BLaER1 treated with 17β-estradiol and CSF1 and Interleukin-3, amounts not matched to agents 10 nM and 100 nM (cell line): Measurements from ENCODE around the gene ELOVL1.
A peak's percentile ranks its signal among the peaks of the same experiment; 100 is the strongest.

Source experiments
- H3K27ac ChIP-seq, 11 experiments: shearing (Covaris generic); formaldehyde crosslinking; 2 replicates each; pipeline ENCODE4 v1.8.1; 2022
- H3K27me3 ChIP-seq, 11 experiments: shearing (Covaris generic); formaldehyde crosslinking; 2 replicates each; pipeline ENCODE4 v1.8.1; 2022
- H3K36me3 ChIP-seq, 11 experiments: shearing (Covaris generic); formaldehyde crosslinking; 2 replicates each; pipeline ENCODE4 v1.8.1; 2022
- H3K4me1 ChIP-seq, 10 experiments: shearing (Covaris generic); formaldehyde crosslinking; 2 replicates each; pipeline ENCODE4 v1.8.1; 2022
- H3K4me2 ChIP-seq, 11 experiments: shearing (Covaris generic); formaldehyde crosslinking; 2 replicates each; pipeline ENCODE4 v1.8.1; 2022
- H3K4me3 ChIP-seq, 10 experiments: shearing (Covaris generic); formaldehyde crosslinking; 2 replicates each; pipeline ENCODE4 v1.8.1; 2022
- H3K9ac ChIP-seq, 11 experiments: shearing (Covaris generic); formaldehyde crosslinking; 2 replicates each; pipeline ENCODE4 v1.8.1; 2022
- H3K9me3 ChIP-seq, 11 experiments: shearing (Covaris generic); formaldehyde crosslinking; replicated peaks in 1 of 11; 2 replicates each; pipeline ENCODE4 v1.8.1; 2022
- H4K20me1 ChIP-seq, 11 experiments: shearing (Covaris generic); formaldehyde crosslinking; 2 replicates each; pipeline ENCODE4 v1.8.1; 2022
- Cebpa-rat ChIP-seq, 11 experiments: shearing (Covaris generic); IDR thresholded peaks; 2 replicates each; pipeline ENCODE4 v1.8.1; 2022

ELOVL1 gene

GRCh38 chr1:43357251-43357650 lies 10.6 kb downstream of the ELOVL1 start:
- H3K9me3 ChIP-seq: no peaks in the 10 kb centered on the region
- H3K27me3 ChIP-seq: no peaks in the 10 kb centered on the region
- peaks cover 50 to 59% (median 53%) of the 10 kb centered on the region in 10 experiments for H3K4me1 ChIP-seq
- H3K9ac ChIP-seq: peak overlapping the region in 3 of 11 experiments; percentile 86 to 92 (median 90); a peak in 4 of 22 replicates
- peaks cover 8 to 35% (median 24%) of the 10 kb centered on the region in 11 experiments; a peak in 20 of 22 replicates for H4K20me1 ChIP-seq
- peak overlapping the region in 5 of 10 experiments; percentile 65 to 90 (median 71); a peak in 7 of 20 replicates for H3K4me3 ChIP-seq
- H3K4me2 ChIP-seq: peak overlapping the region; percentile 71 to 96 (median 91); a peak in 21 of 22 replicates
- H3K27ac ChIP-seq: peak overlapping the region in 2 of 11 experiments; percentile 80 to 93; a peak in 3 of 22 replicates
- H3K36me3 ChIP-seq: peaks cover 23 to 29% (median 27%) of the 10 kb centered on the region in 11 experiments
- TF ChIP-seq Cebpa-rat (IDR thresholded peaks at IDR 0.05): no peak

- H3K9ac ChIP-seq: no peak overlapping the region
- H3K4me3 ChIP-seq: no peak overlapping the region
- H3K27me3 ChIP-seq: no peaks in the 10 kb centered on the region
- H3K36me3 ChIP-seq: peaks cover 0 to 5% (median 3%) of the 10 kb centered on the region in 11 experiments; a peak in 14 of 22 replicates
- H3K4me1 ChIP-seq: peaks cover 34 to 47% (median 38%) of the 10 kb centered on the region in 10 experiments
- peaks cover 2 to 11% (median 7%) of the 10 kb centered on the region in 11 experiments; a peak in 20 of 22 replicates for H4K20me1 ChIP-seq
- no peak overlapping the region for H3K27ac ChIP-seq
- no peaks in the 10 kb centered on the region for H3K9me3 ChIP-seq
- no peak overlapping the region for H3K4me2 ChIP-seq
- no peak for TF ChIP-seq Cebpa-rat (IDR thresholded peaks at IDR 0.05)
These were observed 12.9 kb downstream of the ELOVL1 start for GRCh38 chr1:43354936-43355335.

GRCh38 chr1:43354471-43354870 lies 13.3 kb downstream of the ELOVL1 start:
- no peak overlapping the region for H3K9ac ChIP-seq
- H3K9me3 ChIP-seq: no peaks in the 10 kb centered on the region
- peaks cover 0 to under 1% (median 0%) of the 10 kb centered on the region in 11 experiments; a peak in 2 of 22 replicates for H3K36me3 ChIP-seq
- H3K27ac ChIP-seq: no peak overlapping the region
- no peaks in the 10 kb centered on the region for H3K27me3 ChIP-seq
- H4K20me1 ChIP-seq: peaks cover 0 to 7% (median 2%) of the 10 kb centered on the region in 11 experiments; a peak in 10 of 22 replicates
- peaks cover 34 to 47% (median 37%) of the 10 kb centered on the region in 10 experiments for H3K4me1 ChIP-seq
- H3K4me3 ChIP-seq: no peak overlapping the region
- H3K4me2 ChIP-seq: no peak overlapping the region
- no peak for TF ChIP-seq Cebpa-rat (IDR thresholded peaks at IDR 0.05)

DNA sequence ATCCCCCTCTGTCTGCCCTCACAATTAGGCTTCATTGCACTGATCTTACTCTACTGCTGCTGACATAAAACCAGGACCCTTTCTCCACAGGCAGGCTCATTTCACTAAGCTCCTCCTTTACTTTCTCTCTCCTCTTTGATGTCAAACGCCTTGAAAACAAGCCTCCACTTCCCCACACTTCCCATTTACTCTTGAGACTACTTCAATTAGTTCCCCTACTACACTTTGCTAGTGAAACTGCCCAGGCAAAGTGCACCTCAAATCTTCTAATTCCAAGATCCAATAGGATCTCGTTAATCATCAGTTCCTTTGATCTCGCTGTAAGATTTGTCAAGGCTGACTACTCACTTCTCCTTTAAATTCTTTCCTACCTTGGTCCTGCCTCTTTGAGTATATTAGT lies 14.9 kb downstream of the ELOVL1 start:
- no peak overlapping the region for H3K4me3 ChIP-seq
- no peaks in the 10 kb centered on the region for H3K9me3 ChIP-seq
- H3K27ac ChIP-seq: no peak overlapping the region
- H3K36me3 ChIP-seq: no peaks in the 10 kb centered on the region
- H4K20me1 ChIP-seq: no peaks in the 10 kb centered on the region
- no peak overlapping the region for H3K9ac ChIP-seq
- no peaks in the 10 kb centered on the region for H3K27me3 ChIP-seq
- peak overlapping the region in 7 of 11 experiments; percentile 7 to 64 (median 14); a peak in 9 of 22 replicates for H3K4me2 ChIP-seq
- H3K4me1 ChIP-seq: peaks cover 29 to 52% (median 39%) of the 10 kb centered on the region in 10 experiments
- TF ChIP-seq Cebpa-rat (IDR thresholded peaks at IDR 0.05): no peak

GRCh38 chr1:43352351-43352705 lies 15.5 kb downstream of the ELOVL1 start:
- Histone ChIP-seq H3K36me3 (no peaks in the 10 kb centered on the region), H3K27me3 (no peaks in the 10 kb centered on the region), H3K9me3 (no peaks in the 10 kb centered on the region), H3K9ac (no peak overlapping the region), H3K4me1 (peaks cover 23 to 47% (median 34%) of the 10 kb centered on the region in 10 experiments), H3K27ac (no peak overlapping the region; a peak in 1 of 22 replicates), H3K4me3 (no peak overlapping the region), H3K4me2 (peak overlapping the region in 7 of 11 experiments; percentile 7 to 64 (median 23); a peak in 11 of 22 replicates), H4K20me1 (no peaks in the 10 kb centered on the region)
- no peak for TF ChIP-seq Cebpa-rat (IDR thresholded peaks at IDR 0.05)

- Histone ChIP-seq H3K9ac (no peak overlapping the region), H3K4me3 (no peak overlapping the region), H3K27ac (no peak overlapping the region; a peak in 1 of 22 replicates), H3K4me2 (peak overlapping the region in 2 of 11 experiments; percentile 23 to 64; a peak in 3 of 22 replicates), H3K27me3 (no peaks in the 10 kb centered on the region), H4K20me1 (no peaks in the 10 kb centered on the region), H3K9me3 (no peaks in the 10 kb centered on the region), H3K36me3 (no peaks in the 10 kb centered on the region), H3K4me1 (peaks cover 18 to 46% (median 33%) of the 10 kb centered on the region in 10 experiments)
- no peak for TF ChIP-seq Cebpa-rat (IDR thresholded peaks at IDR 0.05)
These were observed 16.1 kb downstream of the ELOVL1 start for GRCh38 chr1:43351421-43352350.

GRCh38 chr1:43350976-43351375 lies 16.8 kb downstream of the ELOVL1 start:
- Histone ChIP-seq H3K9ac (no peak overlapping the region), H3K4me1 (peaks cover 18 to 46% (median 33%) of the 10 kb centered on the region in 10 experiments), H3K27me3 (no peaks in the 10 kb centered on the region), H3K4me2 (peak overlapping the region in 1 of 11 experiments; percentile 2; a peak in 1 of 22 replicates), H4K20me1 (no peaks in the 10 kb centered on the region), H3K27ac (no peak overlapping the region), H3K36me3 (no peaks in the 10 kb centered on the region), H3K4me3 (no peak overlapping the region), H3K9me3 (no peaks in the 10 kb centered on the region)
- no peak for TF ChIP-seq Cebpa-rat (IDR thresholded peaks at IDR 0.05)

DNA sequence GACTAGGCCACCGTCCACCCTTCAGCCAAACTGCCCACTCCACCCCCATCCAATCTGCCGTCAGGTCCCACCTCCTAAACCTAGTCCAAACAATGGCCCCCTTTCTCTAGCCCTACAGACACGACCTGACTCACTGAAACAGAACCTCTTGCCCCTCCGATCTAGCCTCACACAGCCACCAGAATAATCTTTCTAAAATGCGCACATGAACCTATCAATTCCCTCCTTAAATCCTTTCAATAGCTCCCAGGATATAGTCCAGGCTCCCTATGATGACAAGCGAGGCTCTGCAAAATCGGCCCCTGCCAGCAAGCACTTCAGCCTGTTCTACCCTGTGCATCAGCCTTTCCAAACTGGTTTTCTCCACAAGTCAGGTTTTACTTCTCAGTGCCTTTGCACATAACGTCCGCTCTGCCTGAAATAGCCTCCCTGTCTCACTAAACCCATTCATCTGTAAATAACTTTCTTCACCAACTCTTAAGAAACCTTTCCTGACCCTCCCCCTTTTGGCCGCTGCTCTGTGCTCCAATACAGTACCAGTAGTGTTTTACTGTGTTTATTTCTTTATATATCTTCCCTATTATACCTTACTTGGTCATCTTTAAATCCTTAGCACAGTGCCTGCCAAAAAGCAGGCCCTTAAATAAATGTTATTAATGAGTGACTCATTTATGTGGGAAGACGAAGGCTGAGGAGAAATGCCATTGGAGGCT lies 18.1 kb downstream of the ELOVL1 start:
- Histone ChIP-seq H3K9ac (peak overlapping the region; percentile 36 to 74 (median 67); a peak in 19 of 22 replicates), H3K36me3 (no peaks in the 10 kb centered on the region), H3K4me2 (peak overlapping the region; percentile 71 to 92 (median 83)), H4K20me1 (no peaks in the 10 kb centered on the region), H3K9me3 (no peaks in the 10 kb centered on the region), H3K27me3 (no peaks in the 10 kb centered on the region), H3K4me3 (peak overlapping the region; percentile 49 to 71 (median 58)), H3K4me1 (peaks cover 24 to 46% (median 34%) of the 10 kb centered on the region in 10 experiments), H3K27ac (peak overlapping the region in 9 of 11 experiments; percentile 38 to 77 (median 62); a peak in 18 of 22 replicates)
- no peak for TF ChIP-seq Cebpa-rat (IDR thresholded peaks at IDR 0.05)
